Measurements from ENCODE around the gene PROSER2. TPM values are rescaled to one million over a fixed set of nuclear protein-coding genes. Genes with fewer than 3 reads are reported as not detected.

Gene PROSER2
- total RNA-seq, 1 donor from 2014 or later = 0.27 TPM

- CTCF ChIA-PET = no interaction called here
- intact Hi-C loops (cut with micrococcal nuclease) = loop anchor here (10.0 kb wide), 1 partner anchor 1278 kb away; no protein-coding TSS in a partner anchor
- Mint-ChIP-seq H3K4me3 (no peak overlapping the region), H3K9me3 (no peaks in the 10 kb centered on the region), H3K27ac (no peak overlapping the region), H3K36me3 (ENCODE audit: low read depth) (no peaks in the 10 kb centered on the region), H3K27me3 (peaks cover 3% of the 10 kb centered on the region), H3K4me1 (peaks cover 4% of the 10 kb centered on the region)
- no peak for ATAC-seq (ENCODE audit: low read depth)
- POLR2A ChIA-PET = no interaction called here
- no peak for DNase-seq
- TF ChIP-seq CTCF (IDR thresholded peaks at IDR 0.05) = no peak
These were observed 25.9 kb upstream of the PROSER2 start for GRCh38 chr10:11797281-11797680.

- Mint-ChIP-seq H3K4me3 (no peak overlapping the region), H3K27me3 (peaks cover 3% of the 10 kb centered on the region), H3K4me1 (peaks cover 4% of the 10 kb centered on the region), H3K9me3 (no peaks in the 10 kb centered on the region), H3K36me3 (ENCODE audit: low read depth) (no peaks in the 10 kb centered on the region), H3K27ac (no peak overlapping the region)
- DNase-seq = no peak
- TF ChIP-seq CTCF (IDR thresholded peaks at IDR 0.05) = no peak
- no peak for ATAC-seq (ENCODE audit: low read depth)
- ChIA-PET CTCF (no interaction called here), POLR2A (no interaction called here)
- intact Hi-C loops (cut with micrococcal nuclease) = loop anchor here (10.0 kb wide), 1 partner anchor 1277 kb away; no protein-coding TSS in a partner anchor
These were observed 25.1 kb upstream of the PROSER2 start for GRCh38 chr10:11797847-11798633.

- TF ChIP-seq CTCF (IDR thresholded peaks at IDR 0.05) = no peak
- ChIA-PET CTCF (no interaction called here), POLR2A (no interaction called here)
These were observed 24.1 kb upstream of the PROSER2 start for GRCh38 chr10:11798845-11799735.

GRCh38 chr10:11799736-11800080, 23.4 kb upstream of the PROSER2 start:
- Mint-ChIP-seq H3K9me3 (no peaks in the 10 kb centered on the region), H3K4me1 (peaks cover 4% of the 10 kb centered on the region), H3K27me3 (peaks cover 3% of the 10 kb centered on the region), H3K36me3 (ENCODE audit: low read depth) (no peaks in the 10 kb centered on the region), H3K4me3 (no peak overlapping the region), H3K27ac (no peak overlapping the region)
- DNase-seq (no peak), ATAC-seq (ENCODE audit: low read depth) (no peak)
- ChIA-PET POLR2A (no interaction called here), CTCF (no interaction called here)
- TF ChIP-seq CTCF (IDR thresholded peaks at IDR 0.05) = no peak
- intact Hi-C loops (cut with micrococcal nuclease) = loop anchor here (10.0 kb wide), 1 partner anchor 1275 kb away; no protein-coding TSS in a partner anchor

More at GRCh38 chr10:11798845-11799735, 24.1 kb upstream of the PROSER2 start:
- intact Hi-C loops (cut with micrococcal nuclease) = loop anchor here (10.0 kb wide), 1 partner anchor 1276 kb away; no protein-coding TSS in a partner anchor
- Mint-ChIP-seq H3K36me3 (ENCODE audit: low read depth) (no peaks in the 10 kb centered on the region), H3K4me3 (no peak overlapping the region), H3K27ac (no peak overlapping the region), H3K27me3 (peaks cover 3% of the 10 kb centered on the region), H3K9me3 (no peaks in the 10 kb centered on the region), H3K4me1 (peaks cover 4% of the 10 kb centered on the region)
- no peak for DNase-seq
- no peak for ATAC-seq (ENCODE audit: low read depth)

GRCh38 chr10:11804336-11804735, 18.8 kb upstream of the PROSER2 start:
- ATAC-seq (ENCODE audit: low read depth) (no peak), DNase-seq (no peak)
- POLR2A ChIA-PET = no interaction called here
- TF ChIP-seq CTCF (IDR thresholded peaks at IDR 0.05) = no peak
- Mint-ChIP-seq H3K36me3 (ENCODE audit: low read depth) (no peaks in the 10 kb centered on the region), H3K9me3 (no peaks in the 10 kb centered on the region), H3K27me3 (peaks cover 8% of the 10 kb centered on the region), H3K4me1 (no peaks in the 10 kb centered on the region), H3K27ac (no peak overlapping the region), H3K4me3 (no peak overlapping the region)
- intact Hi-C loops (cut with micrococcal nuclease) = no loop called here
- CTCF ChIA-PET = no interaction called here
